GM23338 (cell line): ENCODE data around the gene CPNE8.

Experiments used
- CREB1 ChIP-seq: fragments of 250-450 bp; sonication (Bioruptor Pico); IDR thresholded peaks from 2 replicates; pipeline ENCODE4 v1.5.0; 2020; ENCODE audit warnings: low read depth, mild to moderate bottlenecking, moderate library complexity
- EZH2 ChIP-seq: fragments of 200-600 bp; sonication (generic); IDR thresholded peaks from one replicate; pipeline ENCODE4 v1.8.0; 2017; ENCODE audit warnings: antibody characterized with exemption, mild to moderate bottlenecking, low read depth; ENCODE audit not compliant: unreplicated experiment
- EZH2phosphoT487 ChIP-seq: fragments of 200-600 bp; sonication (generic); IDR thresholded peaks from one replicate; pipeline ENCODE4 v1.8.1; 2018; ENCODE audit warnings: antibody characterized with exemption; ENCODE audit not compliant: unreplicated experiment
- JUNB ChIP-seq: IDR thresholded peaks from one replicate; pipeline ENCODE4 v1.6.1; 2016; ENCODE audit warnings: antibody characterized with exemption; ENCODE audit not compliant: unreplicated experiment
- NANOG ChIP-seq: IDR thresholded peaks from 2 replicates; pipeline ENCODE4 v1.6.1; 2016; ENCODE audit warnings: antibody characterized with exemption, borderline replicate concordance
- POLR2AphosphoS5 ChIP-seq: IDR thresholded peaks from 2 replicates; pipeline ENCODE4 v1.6.1; 2016; ENCODE audit warnings: antibody characterized with exemption, low read depth
- TF ChIP-seq, protein P1 (sequence below), 2 experiments: fragments of 200-600 bp in 1 of 2; sonication (generic) in 1 of 2; conservative IDR thresholded peaks; 2 replicates each; pipeline versions ENCODE4 v1.5.1 to v1.6.1; 2016 to 2017; ENCODE audit warnings: antibody characterized with exemption in 2 of 2, low read depth in 2 of 2, mild to moderate bottlenecking in 2 of 2, moderate library complexity in 1 of 2
- TF ChIP-seq, protein P2 (sequence below): IDR thresholded peaks from one replicate; pipeline ENCODE4 v1.6.1; 2018; ENCODE audit warnings: antibody characterized with exemption; ENCODE audit not compliant: unreplicated experiment

DNA sequence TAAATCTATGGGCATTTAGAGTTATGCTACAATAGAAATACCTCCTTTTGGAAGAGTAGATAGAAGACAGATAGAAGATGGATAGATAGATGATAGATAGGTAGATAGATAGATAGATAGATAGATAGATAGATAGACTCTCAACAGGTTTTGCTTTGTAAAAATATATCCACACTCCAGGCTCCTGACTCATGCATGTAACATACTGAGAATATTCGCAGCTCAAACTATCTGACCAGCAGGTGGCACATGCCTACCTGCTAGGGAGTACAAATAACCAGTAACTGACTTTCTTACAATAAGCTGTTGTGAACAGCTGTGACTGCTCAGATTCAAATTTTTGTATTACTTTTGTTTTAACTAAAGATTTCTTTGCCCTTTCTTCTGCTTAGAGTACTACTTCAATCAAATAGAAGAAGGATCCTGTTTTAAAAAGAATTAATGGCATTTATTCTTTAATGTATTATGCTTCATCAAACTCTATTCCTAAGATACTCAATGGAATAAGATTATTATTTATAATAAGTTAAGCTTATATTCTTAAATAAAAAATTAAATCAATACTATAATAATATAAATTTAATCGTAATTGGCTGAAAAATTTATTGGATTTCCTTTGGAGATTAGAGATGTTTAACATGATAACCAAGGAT is 15.8 kb upstream of the CPNE8 start:
- TF ChIP-seq, protein P1, sequence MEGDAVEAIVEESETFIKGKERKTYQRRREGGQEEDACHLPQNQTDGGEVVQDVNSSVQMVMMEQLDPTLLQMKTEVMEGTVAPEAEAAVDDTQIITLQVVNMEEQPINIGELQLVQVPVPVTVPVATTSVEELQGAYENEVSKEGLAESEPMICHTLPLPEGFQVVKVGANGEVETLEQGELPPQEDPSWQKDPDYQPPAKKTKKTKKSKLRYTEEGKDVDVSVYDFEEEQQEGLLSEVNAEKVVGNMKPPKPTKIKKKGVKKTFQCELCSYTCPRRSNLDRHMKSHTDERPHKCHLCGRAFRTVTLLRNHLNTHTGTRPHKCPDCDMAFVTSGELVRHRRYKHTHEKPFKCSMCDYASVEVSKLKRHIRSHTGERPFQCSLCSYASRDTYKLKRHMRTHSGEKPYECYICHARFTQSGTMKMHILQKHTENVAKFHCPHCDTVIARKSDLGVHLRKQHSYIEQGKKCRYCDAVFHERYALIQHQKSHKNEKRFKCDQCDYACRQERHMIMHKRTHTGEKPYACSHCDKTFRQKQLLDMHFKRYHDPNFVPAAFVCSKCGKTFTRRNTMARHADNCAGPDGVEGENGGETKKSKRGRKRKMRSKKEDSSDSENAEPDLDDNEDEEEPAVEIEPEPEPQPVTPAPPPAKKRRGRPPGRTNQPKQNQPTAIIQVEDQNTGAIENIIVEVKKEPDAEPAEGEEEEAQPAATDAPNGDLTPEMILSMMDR (conservative IDR thresholded peaks at IDR 0.05; ENCODE audit: low read depth in 2 of 2): peak; percentile 75 to 80
- TF ChIP-seq, protein P2, sequence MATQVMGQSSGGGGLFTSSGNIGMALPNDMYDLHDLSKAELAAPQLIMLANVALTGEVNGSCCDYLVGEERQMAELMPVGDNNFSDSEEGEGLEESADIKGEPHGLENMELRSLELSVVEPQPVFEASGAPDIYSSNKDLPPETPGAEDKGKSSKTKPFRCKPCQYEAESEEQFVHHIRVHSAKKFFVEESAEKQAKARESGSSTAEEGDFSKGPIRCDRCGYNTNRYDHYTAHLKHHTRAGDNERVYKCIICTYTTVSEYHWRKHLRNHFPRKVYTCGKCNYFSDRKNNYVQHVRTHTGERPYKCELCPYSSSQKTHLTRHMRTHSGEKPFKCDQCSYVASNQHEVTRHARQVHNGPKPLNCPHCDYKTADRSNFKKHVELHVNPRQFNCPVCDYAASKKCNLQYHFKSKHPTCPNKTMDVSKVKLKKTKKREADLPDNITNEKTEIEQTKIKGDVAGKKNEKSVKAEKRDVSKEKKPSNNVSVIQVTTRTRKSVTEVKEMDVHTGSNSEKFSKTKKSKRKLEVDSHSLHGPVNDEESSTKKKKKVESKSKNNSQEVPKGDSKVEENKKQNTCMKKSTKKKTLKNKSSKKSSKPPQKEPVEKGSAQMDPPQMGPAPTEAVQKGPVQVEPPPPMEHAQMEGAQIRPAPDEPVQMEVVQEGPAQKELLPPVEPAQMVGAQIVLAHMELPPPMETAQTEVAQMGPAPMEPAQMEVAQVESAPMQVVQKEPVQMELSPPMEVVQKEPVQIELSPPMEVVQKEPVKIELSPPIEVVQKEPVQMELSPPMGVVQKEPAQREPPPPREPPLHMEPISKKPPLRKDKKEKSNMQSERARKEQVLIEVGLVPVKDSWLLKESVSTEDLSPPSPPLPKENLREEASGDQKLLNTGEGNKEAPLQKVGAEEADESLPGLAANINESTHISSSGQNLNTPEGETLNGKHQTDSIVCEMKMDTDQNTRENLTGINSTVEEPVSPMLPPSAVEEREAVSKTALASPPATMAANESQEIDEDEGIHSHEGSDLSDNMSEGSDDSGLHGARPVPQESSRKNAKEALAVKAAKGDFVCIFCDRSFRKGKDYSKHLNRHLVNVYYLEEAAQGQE: no peak
- TF ChIP-seq JUNB (no peak), POLR2AphosphoS5 (no peak), CREB1 (CRISPR knock-in tag) (no peak), EZH2 (no peak), EZH2phosphoT487 (no peak), NANOG (no peak)
